Left renal pelvis (tissue), 4 donors: Measurements from ENCODE around the gene POGK. TPM values are rescaled to one million over a fixed set of nuclear protein-coding genes. Genes with fewer than 3 reads are reported as not detected.
"Not testable (repeated sequence)": the region's sequence is repeated elsewhere in the genome, so short reads cannot be mapped to it uniquely, and the experiment has no call there.

Source experiments
- DNase-seq, 4 donors: peaks; one replicate each; pipeline ENCODE4 v3.0.0-alpha.2; 2013; ENCODE audit warnings: low read depth in 4 of 4, low spot score in 3 of 4
- polyA plus RNA-seq, 4 donors: library from polyadenylated mRNA; unstranded; fragments of 120-200 nt; gene quantifications; one replicate each; pipeline ENCODE4 v1.2.1, GENCODE V29; 2013; ENCODE audit not compliant: insufficient read length in 4 of 4

The POGK gene
- 10 to 100 TPM; 27.3 to 45.2 (median 43.1) TPM for polyA plus RNA-seq

GRCh38 chr1:166838766-166839599 lies at the start of gene POGK:
Gene POGK, plus strand, starts transcription at chr1:166839475. Its CDS starts 1,482 bp downstream, at chr1:166840957.
- DNase-seq, result peak; percentile 77 to 86 (median 83)

- DNase-seq, result no peak
Observed at GRCh38 chr1:166796620-166797236, 42.5 kb upstream of the POGK start.

GRCh38 chr1:166808952-166809351 lies 30.3 kb upstream of the POGK start:
- DNase-seq, result no peak

GRCh38 chr1:166811691-166812090 lies 27.6 kb upstream of the POGK start:
- no peak for DNase-seq

GRCh38 chr1:166813508-166814223 lies 25.6 kb upstream of the POGK start:
- DNase-seq, result no peak

GRCh38 chr1:166814611-166815010 lies 24.7 kb upstream of the POGK start:
- DNase-seq, result peak in 2 of 4 donors; percentile 9 to 10

- no peak for DNase-seq
Observed at GRCh38 chr1:166819974-166820373, 19.3 kb upstream of the POGK start.

GRCh38 chr1:166822385-166822784 lies 16.9 kb upstream of the POGK start:
- no peak for DNase-seq

GRCh38 chr1:166827426-166827825 lies 11.8 kb upstream of the POGK start:
- DNase-seq, result no peak

GRCh38 chr1:166829762-166830161 lies 9.5 kb upstream of the POGK start:
- not testable (repeated sequence) for DNase-seq

- no peak for DNase-seq
Observed at GRCh38 chr1:166836733-166837132, 2.5 kb upstream of the POGK start.

- DNase-seq, result peak in 1 of 4 donors; percentile 20
Observed at GRCh38 chr1:166839600-166840308, 479 bp downstream of the POGK start.

- no peak for DNase-seq
Observed at GRCh38 chr1:166840309-166841274, 1.3 kb downstream of the POGK start.

GRCh38 chr1:166843322-166843721 lies 4.0 kb downstream of the POGK start:
- DNase-seq, result no peak

- DNase-seq, result no peak
Observed at GRCh38 chr1:166843769-166844596, 4.7 kb downstream of the POGK start.

GRCh38 chr1:166844791-166845190 lies 5.5 kb downstream of the POGK start:
- DNase-seq, result no peak

GRCh38 chr1:166848193-166848592 lies 8.9 kb downstream of the POGK start:
- DNase-seq, result no peak

GRCh38 chr1:166849135-166849534 lies 9.9 kb downstream of the POGK start:
- DNase-seq, result no peak

- no peak for DNase-seq
Observed at GRCh38 chr1:166852918-166853317, 13.6 kb downstream of the POGK start.
